Left renal cortex interstitium (tissue), 4 donors: ENCODE data around the gene ITGB4. TPM values are rescaled to one million over a fixed set of nuclear protein-coding genes. Genes with fewer than 3 reads are reported as not detected.

Experiments used
- DNase-seq, 4 donors: peaks; one replicate each; pipeline ENCODE4 v3.0.0-alpha.2; 2013; ENCODE audit warnings: low read depth in 4 of 4, low spot score in 2 of 4, missing footprints in 1 of 4
- polyA plus RNA-seq, 4 donors: library from polyadenylated mRNA; unstranded; fragments of 120-200 nt; gene quantifications; one replicate each; pipeline ENCODE4 v1.2.1, GENCODE V29; 2013; ENCODE audit not compliant: insufficient read length in 4 of 4

Gene ITGB4
- polyA plus RNA-seq, 4 donors: 11.3 to 16.5 (median 11.6) TPM

- DNase-seq: peak in 1 of 4 donors; percentile 76
Measured at GRCh38 chr17:75783069-75783783, 62.0 kb downstream of the ITGB4 start.

GRCh38 chr17:75783803-75784472 lies 62.7 kb downstream of the ITGB4 start:
- DNase-seq: no peak

- peak; percentile 98 to 99 (median 98) for DNase-seq
Measured at GRCh38 chr17:75784473-75785015, 63.3 kb downstream of the ITGB4 start, which contains the start of gene UNK. UNK (plus strand) TSS chr17:75784806; CDS start chr17:75784881, 75 bp downstream.

GRCh38 chr17:75785016-75785890 lies 64.0 kb downstream of the ITGB4 start:
- peak in 3 of 4 donors; percentile 82 to 88 (median 83) for DNase-seq

- no peak for DNase-seq
Measured at GRCh38 chr17:75791254-75791653, 70.0 kb downstream of the ITGB4 start.

GRCh38 chr17:75793460-75793859 lies 72.2 kb downstream of the ITGB4 start:
- DNase-seq: no peak

GRCh38 chr17:75795820-75796607 lies 74.8 kb downstream of the ITGB4 start:
- DNase-seq: no peak

- no peak for DNase-seq
Measured at GRCh38 chr17:75799402-75799801, 78.1 kb downstream of the ITGB4 start.

- no peak for DNase-seq
Measured at GRCh38 chr17:75803883-75804282, 82.6 kb downstream of the ITGB4 start.

GRCh38 chr17:75806822-75807500 lies 85.7 kb downstream of the ITGB4 start:
- DNase-seq: no peak

Other genes starting within 250 kb of the ITGB4 start
- 10 to 100 TPM; 28.5 to 35.0 (median 32.4) TPM for gene CASKIN2, start 205.9 kb upstream of the ITGB4 start, polyA plus RNA-seq
- 10 to 100 TPM; 38.7 to 68.8 (median 55.0) TPM for gene TSEN54, start 204.9 kb upstream of the ITGB4 start, polyA plus RNA-seq
- gene LLGL2, start 195.8 kb upstream of the ITGB4 start, polyA plus RNA-seq: 100 to 1,000 TPM in 1 of 4 donors, 10 to 100 TPM in 3; 40.3 to 106 (median 77.2) TPM
- 100 to 1,000 TPM in 3 of 4 donors, 10 to 100 TPM in 1; 91.3 to 262 (median 168) TPM for gene MYO15B, start 133.7 kb upstream of the ITGB4 start, polyA plus RNA-seq
- gene SMIM5, start 88.0 kb upstream of the ITGB4 start, polyA plus RNA-seq: 1 to 10 TPM; 5.0 to 9.9 (median 6.5) TPM
- 10 to 100 TPM; 31.6 to 59.3 (median 46.1) TPM for gene RECQL5, start 54.3 kb upstream of the ITGB4 start, polyA plus RNA-seq
- gene SAP30BP, start 54.1 kb upstream of the ITGB4 start, polyA plus RNA-seq: 100 to 1,000 TPM in 2 of 4 donors, 10 to 100 TPM in 2; 89.1 to 103 (median 97.9) TPM
- 10 to 100 TPM; 25.3 to 41.3 (median 32.1) TPM for gene GALK1, start 43.7 kb downstream of the ITGB4 start, polyA plus RNA-seq
- 10 to 100 TPM; 32.5 to 55.4 (median 44.9) TPM for gene UNK, start 63.3 kb downstream of the ITGB4 start, polyA plus RNA-seq
- gene UNC13D, start 122.9 kb downstream of the ITGB4 start, polyA plus RNA-seq: 1 to 10 TPM; 4.1 to 7.7 (median 5.7) TPM
- gene WBP2, start 133.9 kb downstream of the ITGB4 start, polyA plus RNA-seq: 10 to 100 TPM; 79.8 to 92.5 (median 84.8) TPM
- gene TRIM47, start 157.1 kb downstream of the ITGB4 start, polyA plus RNA-seq: 1 to 10 TPM; 5.6 to 7.5 (median 6.6) TPM
- 10 to 100 TPM; 12.2 to 19.6 (median 15.9) TPM for gene TRIM65, start 175.5 kb downstream of the ITGB4 start, polyA plus RNA-seq
- gene MRPL38, start 183.4 kb downstream of the ITGB4 start, polyA plus RNA-seq: 100 to 1,000 TPM in 2 of 4 donors, 10 to 100 TPM in 2; 72.9 to 113 (median 94.0) TPM
- 10 to 100 TPM in 2 of 4 donors, 1 to 10 TPM in 2; 5.5 to 16.9 (median 10.8) TPM for gene FBF1, start 219.6 kb downstream of the ITGB4 start, polyA plus RNA-seq